Cardiac septum (tissue), 1 donor: ENCODE results near the gene ZP4. TPM values are rescaled to one million over a fixed set of nuclear protein-coding genes. Genes with fewer than 3 reads are reported as not detected.

Experiments used
- DNase-seq: peaks from one replicate; pipeline ENCODE4 v3.0.0-alpha.2; 2020; ENCODE audit warnings: low spot score
- intact Hi-C: fragments of 100-400 bp; cut with DNase I; formaldehyde crosslinking; loops from one replicate; pipeline ENCODE4 v1.14.0; 2022
- long read RNA-seq: library from polyadenylated mRNA; unstranded; transcript quantifications from one replicate; pipeline ENCODE4 v2.0.0, GENCODE V29; 2021
- total RNA-seq: library from RNA; stranded (reverse); fragmentation: NEBNext Ultra II Directional; extraction: Animal tissue kit (Norgen Biotek cat#: 25700); gene quantifications from one replicate; pipeline ENCODE4 v1.2.1, GENCODE V29; 2021
- donor health status: DM: no; HTN: no; CAD: no.

ZP4 gene, protein sequence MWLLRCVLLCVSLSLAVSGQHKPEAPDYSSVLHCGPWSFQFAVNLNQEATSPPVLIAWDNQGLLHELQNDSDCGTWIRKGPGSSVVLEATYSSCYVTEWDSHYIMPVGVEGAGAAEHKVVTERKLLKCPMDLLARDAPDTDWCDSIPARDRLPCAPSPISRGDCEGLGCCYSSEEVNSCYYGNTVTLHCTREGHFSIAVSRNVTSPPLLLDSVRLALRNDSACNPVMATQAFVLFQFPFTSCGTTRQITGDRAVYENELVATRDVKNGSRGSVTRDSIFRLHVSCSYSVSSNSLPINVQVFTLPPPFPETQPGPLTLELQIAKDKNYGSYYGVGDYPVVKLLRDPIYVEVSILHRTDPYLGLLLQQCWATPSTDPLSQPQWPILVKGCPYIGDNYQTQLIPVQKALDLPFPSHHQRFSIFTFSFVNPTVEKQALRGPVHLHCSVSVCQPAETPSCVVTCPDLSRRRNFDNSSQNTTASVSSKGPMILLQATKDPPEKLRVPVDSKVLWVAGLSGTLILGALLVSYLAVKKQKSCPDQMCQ
- not detected for total RNA-seq
- long read RNA-seq = 0 reads

- intact Hi-C loops = no loop called here
- no peak for DNase-seq
These were observed at the start of gene ZP4 for GRCh38 chr1:237890822-237891221. Gene ZP4, minus strand, starts transcription at chr1:237890922. Its CDS starts 287 bp downstream, at chr1:237890635.

DNA sequence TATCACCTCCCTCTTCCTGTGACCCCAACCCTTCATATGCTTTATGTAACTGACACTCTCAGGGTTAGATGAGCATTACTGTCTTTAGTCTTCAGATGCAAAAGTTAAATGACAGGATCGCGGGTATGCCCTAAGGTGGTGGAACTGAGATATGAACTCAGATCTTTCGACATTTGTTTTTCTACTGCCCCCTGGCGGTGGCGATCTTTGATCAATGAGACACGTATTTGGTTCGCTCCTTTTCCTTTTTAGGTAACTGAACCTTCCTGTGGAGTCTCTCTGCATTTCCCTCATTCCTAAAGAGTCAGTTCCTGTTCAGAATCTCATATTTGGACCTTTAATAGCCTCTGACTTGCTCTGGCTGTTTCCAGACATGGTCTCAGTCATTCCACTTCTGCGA lies 47.8 kb upstream of the ZP4 start:
- DNase-seq = no peak

DNA sequence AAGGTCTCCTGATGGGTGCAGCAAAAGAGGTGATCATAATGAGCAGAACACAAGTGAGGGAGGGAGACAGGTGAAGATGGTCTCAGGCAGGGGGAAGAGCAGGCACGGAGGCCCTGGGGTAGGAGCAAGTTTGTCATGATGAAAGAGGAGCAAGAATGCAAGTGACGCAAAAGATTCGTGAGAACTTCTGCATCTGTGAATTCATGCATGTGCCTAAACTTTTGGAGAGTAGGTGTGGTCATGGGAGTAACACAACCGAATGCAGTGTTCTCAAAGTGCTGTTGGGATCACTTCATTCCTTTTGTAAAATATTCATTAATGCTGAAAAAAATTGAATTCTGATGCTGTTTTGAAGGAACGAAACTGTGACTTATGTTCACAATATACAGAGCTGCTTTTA lies 47.3 kb upstream of the ZP4 start:
- intact Hi-C loops = no loop called here
- no peak for DNase-seq

More for the DNA sequence above, 47.8 kb upstream of the ZP4 start:
- intact Hi-C loops = no loop called here

GRCh38 chr1:237932816-237933215 lies 42.1 kb upstream of the ZP4 start:
- no peak for DNase-seq
- intact Hi-C loops = no loop called here

- intact Hi-C loops = no loop called here
- DNase-seq = no peak
These were observed 40.9 kb upstream of the ZP4 start for GRCh38 chr1:237931581-237931980.

DNA sequence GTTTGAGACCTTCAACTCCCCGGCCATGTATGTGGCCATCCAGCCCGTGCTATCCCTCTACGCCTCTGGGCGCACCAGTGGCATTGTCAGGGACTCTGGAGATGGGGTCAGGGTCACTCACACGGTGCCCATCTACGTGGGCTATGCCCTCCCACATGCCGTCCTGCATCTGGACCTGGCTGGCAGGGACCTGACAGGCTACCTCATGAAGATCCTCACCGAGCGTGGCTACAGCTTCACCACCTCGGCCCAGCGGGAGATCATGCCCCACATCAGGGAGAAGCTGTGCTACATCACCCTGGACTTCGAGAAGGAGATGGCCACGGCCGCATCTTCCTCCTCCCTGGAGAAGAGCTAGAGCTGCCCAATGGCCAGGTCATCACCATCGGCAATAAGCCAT lies 36.5 kb upstream of the ZP4 start:
- intact Hi-C loops = no loop called here
- no peak for DNase-seq

DNA sequence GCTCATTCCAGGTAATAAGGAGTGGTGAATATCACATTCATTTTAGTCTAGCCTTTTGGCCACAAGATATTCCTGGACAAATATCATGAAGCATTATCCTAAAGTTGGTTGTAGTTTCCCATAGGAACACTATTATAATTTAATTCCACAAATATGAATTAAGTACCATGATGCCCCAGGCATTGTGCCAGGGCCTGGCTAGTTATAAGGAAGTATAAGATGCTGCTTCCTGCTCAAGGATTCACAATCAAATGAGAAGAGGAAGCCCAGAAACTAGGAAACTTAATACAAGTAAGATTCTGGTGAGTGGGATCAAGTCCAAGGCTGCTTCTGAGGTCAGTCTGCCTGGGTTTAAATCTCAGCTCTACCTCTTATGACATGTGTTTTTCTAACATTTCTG lies 30.6 kb upstream of the ZP4 start:
- DNase-seq = no peak
- intact Hi-C loops = no loop called here

- DNase-seq = no peak
- intact Hi-C loops = no loop called here
These were observed 22.6 kb upstream of the ZP4 start for GRCh38 chr1:237913345-237913744.

- no peak for DNase-seq
- intact Hi-C loops = no loop called here
These were observed 21.2 kb upstream of the ZP4 start for GRCh38 chr1:237911911-237912310.

GRCh38 chr1:237910834-237911233 lies 20.1 kb upstream of the ZP4 start:
- DNase-seq = no peak
- intact Hi-C loops = no loop called here

- no peak for DNase-seq
- intact Hi-C loops = no loop called here
These were observed 13.2 kb upstream of the ZP4 start for GRCh38 chr1:237903961-237904360.

DNA sequence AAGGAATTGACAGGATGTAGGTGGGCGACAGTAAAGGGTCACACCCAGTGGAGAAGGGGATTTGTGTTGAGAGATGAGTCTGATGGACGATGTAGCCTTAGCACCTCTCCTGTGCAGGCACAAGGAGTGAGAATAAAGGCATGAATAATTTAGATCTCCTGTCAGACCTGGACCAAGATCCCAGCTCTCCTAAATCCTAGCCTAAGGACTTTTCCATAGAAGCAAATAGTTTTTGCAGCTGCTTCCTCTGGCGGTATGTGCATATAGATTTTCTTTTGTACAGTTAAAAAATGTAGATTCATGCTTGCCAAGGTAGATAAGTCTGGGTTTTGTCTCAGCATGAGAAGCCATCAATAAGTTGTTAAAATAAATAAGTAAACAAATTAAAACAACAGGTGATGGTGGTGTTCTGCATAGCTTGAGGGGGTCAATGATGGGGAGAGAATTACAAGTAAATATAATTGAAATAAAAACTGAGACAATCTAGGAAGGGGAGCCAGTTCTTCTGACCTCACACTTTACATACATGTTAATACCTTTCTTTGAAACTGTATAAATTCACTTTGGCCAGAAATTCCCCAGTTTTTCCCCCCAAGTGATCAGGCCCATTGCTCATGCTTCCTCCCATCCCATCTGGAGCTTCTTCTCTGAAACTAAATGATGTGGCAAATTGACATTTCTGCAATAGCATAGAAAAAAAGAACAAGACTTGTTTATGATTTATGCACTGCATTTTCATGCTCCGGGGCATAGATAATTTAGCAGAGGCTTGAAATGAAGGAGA lies 12.4 kb upstream of the ZP4 start:
- intact Hi-C loops = no loop called here
- DNase-seq = no peak

DNA sequence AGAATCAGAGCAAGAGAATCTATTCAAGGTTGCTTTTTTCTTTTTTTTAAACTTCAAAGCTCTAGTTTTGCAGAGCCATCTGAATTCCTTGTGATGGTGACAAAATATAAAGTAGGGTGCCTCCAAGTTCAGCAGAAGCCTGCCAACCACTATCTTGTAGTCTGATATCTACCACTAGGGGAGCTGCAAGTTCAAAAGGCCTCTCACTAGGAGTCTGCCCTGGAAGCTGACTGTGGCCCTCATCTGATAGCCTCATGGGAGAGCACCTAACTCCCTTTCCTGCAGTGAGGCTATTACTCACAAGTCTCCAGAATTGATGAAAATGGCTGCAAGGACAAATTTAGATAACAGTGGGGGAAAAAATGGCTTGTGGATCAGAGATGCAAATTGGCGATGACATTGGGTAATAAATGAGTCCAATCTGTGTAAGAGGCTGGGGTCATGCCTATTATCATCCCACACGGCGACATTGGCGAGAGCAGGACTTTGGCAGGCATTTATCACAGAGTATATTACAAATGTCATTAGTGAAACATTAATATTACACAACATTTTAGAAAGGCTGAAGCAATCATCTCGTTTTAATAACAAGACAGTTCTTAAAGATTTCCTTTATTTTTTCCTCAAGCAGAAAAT lies 10.7 kb upstream of the ZP4 start:
- no peak for DNase-seq
- intact Hi-C loops = no loop called here

DNA sequence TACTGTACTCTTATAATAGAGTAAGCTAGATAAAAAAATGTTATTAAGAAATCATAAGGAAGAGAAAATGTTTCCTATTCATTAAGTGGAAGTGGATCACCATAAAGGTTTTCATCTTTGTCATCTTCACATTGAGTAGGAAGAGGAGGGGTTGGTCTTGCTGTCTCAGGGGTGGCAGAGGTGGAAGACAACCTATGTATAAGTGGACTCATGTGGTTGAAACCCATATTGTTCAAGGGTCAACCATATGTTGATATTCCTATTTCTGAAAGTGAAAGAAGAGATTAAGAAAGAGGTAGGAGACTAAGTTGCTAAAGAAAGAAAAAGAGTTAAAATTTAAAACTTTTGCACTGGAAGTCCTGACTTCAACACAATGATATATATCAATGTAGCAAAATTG lies 4.9 kb upstream of the ZP4 start:
- intact Hi-C loops = no loop called here

DNA sequence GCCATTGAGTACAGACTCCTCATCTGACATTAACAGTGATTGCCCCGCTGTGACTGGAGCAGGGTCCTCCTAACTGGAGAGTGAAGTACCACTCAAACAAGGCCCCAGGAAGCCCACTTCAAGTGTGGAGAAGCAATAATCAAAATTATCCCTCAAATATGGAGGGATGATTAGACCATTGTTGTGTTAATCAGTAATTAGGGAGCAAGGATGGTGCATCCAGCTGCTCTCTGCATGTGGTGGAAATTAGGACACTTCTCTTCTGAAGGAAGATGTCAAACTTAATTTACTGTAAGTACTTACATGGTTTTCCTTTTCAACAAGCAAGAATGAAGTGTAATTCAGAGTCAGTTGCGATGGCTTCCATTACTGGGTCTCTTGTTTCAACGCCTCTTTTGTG lies 3.4 kb upstream of the ZP4 start:
- intact Hi-C loops = no loop called here
- no peak for DNase-seq

More for the DNA sequence above, 4.9 kb upstream of the ZP4 start:
- no peak for DNase-seq

DNA sequence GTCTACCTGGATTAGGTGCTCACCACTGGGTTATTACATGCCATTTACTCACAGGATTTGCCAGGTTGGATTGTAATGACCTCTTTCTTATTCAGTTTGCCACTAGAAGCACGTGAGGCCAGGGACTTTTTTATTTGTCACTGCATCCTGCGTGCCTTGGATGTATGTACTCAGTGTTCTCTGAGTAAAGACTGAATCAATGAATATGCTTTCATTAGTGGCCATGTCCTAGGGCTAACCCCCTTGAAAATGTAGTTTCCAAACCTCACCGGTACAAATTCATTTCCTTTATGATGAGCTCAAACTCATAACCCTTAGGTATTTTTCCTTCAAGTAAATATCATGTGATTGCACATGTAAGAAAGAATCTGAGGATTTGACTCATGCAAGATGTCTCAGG lies 1.3 kb upstream of the ZP4 start:
- intact Hi-C loops = no loop called here
- DNase-seq = no peak

DNA sequence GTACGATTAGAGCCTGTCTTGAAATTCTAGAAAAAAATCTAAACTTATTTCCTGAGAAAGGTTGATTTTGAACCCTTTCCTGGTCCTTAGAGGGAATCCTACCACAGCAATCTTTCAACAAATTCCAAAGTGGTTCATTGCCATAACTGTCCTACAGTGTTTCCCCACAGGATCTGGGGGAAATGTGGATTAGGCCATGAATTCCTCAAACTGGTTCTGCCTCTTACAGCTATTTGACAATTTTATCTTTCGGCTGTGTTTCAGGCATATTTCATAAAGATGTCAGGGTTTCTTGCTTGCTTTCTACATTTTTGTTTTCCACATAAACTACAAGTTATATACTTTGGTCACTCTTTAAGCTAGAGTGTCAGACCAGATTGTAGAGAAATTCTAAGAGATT lies 544 bp upstream of the ZP4 start:
- intact Hi-C loops = no loop called here
- DNase-seq = no peak

DNA sequence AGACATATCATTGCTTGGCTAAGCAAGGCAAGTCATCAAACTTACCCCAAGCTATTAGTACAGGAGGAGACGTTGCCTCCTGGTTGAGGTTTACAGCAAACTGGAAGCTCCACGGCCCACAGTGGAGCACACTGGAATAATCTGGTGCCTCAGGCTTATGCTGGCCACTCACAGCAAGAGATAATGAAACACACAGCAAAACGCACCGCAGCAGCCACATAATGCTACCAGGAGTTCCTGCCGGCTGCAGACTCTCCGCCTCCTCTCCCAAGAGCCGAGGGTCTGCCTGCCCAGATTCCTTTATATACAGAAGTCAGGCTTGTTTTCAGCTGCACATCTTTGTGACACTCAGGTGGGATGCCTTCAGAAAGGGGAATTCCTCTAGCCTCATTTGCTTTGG lies 306 bp downstream of the ZP4 start:
- DNase-seq = no peak
- intact Hi-C loops = no loop called here

- intact Hi-C loops = no loop called here
- no peak for DNase-seq
These were observed 2.6 kb downstream of the ZP4 start for GRCh38 chr1:237888143-237888542.

- intact Hi-C loops = no loop called here
- no peak for DNase-seq
These were observed 3.2 kb downstream of the ZP4 start for GRCh38 chr1:237887542-237887941.
